Left lung (tissue), 10 donors: Measurements from ENCODE around the gene GRIK3. TPM values are rescaled to one million over a fixed set of nuclear protein-coding genes. Genes with fewer than 3 reads are reported as not detected.
"Not testable (repeated sequence)": the region's sequence is repeated elsewhere in the genome, so short reads cannot be mapped to it uniquely, and the experiment has no call there.

ENCODE experiments used
- ATAC-seq: fragments of 200-7000 bp; cut with Tn5 transposase; one replicate; pipeline ENCODE4 v1.9.1; 2020; ENCODE audit warnings: moderate library complexity
- DNase-seq, 4 donors: peaks; one replicate each; pipeline ENCODE4 v3.0.0-alpha.2; 2013 to 2020
- H3K27ac ChIP-seq, 2 donors: fragments of 200-600 bp; sonication (generic) in 1 of 2; one replicate each; pipeline versions ENCODE4 v1.5.0 to v1.8.0; 2020 to 2021
- H3K27me3 ChIP-seq, 2 donors: fragments of 200-600 bp; sonication (generic) in 1 of 2; one replicate each; pipeline versions ENCODE4 v1.5.0 to v1.8.0; 2020 to 2021
- H3K36me3 ChIP-seq, 2 donors: fragments of 200-600 bp; sonication (generic) in 1 of 2; one replicate each; pipeline versions ENCODE4 v1.5.0 to v1.8.0; 2020 to 2021
- H3K4me1 ChIP-seq, 2 donors: fragments of 200-600 bp; one replicate each; pipeline ENCODE4 v1.8.0; 2021
- H3K4me3 ChIP-seq, 2 donors: fragments of 200-600 bp; sonication (generic) in 1 of 2; one replicate each; pipeline versions ENCODE4 v1.5.0 to v1.8.0; 2020 to 2021; ENCODE audit warnings: mild to moderate bottlenecking in 1 of 2
- H3K9me3 ChIP-seq, 2 donors: fragments of 200-600 bp; sonication (generic) in 1 of 2; one replicate each; pipeline versions ENCODE4 v1.5.0 to v1.8.0; 2020 to 2021
- intact Hi-C, 2 donors: fragments of 100-400 bp; cut with DNase I; formaldehyde crosslinking; loops; one replicate each; pipeline versions ENCODE4 v1.11.2 to v1.14.2; 2022
- polyA plus RNA-seq, 6 donors: library from polyadenylated mRNA; unstranded; fragments of 120-200 nt; gene quantifications; one replicate each; pipeline ENCODE4 v1.2.1, GENCODE V29; 2013; ENCODE audit not compliant: insufficient read length in 6 of 6
- total RNA-seq, 2 donors: library from RNA; stranded (reverse); fragmentation: NEBNext Ultra II Directional; extraction: Animal tissue kit (Norgen Biotek cat#: 25700); gene quantifications; one replicate each; pipeline ENCODE4 v1.2.1, GENCODE V29; 2021
- TF ChIP-seq, protein P1 (sequence below), 2 donors: fragments of 200-600 bp; sonication (generic) in 1 of 2; IDR thresholded peaks; one replicate each; pipeline versions ENCODE4 v1.5.0 to v1.8.0; 2021; ENCODE audit warnings: antibody characterized with exemption in 2 of 2
- donor health status: DM: no; HTN: yes; CAD: no.
- donor health status: DM: no; HTN: no; CAD: no.

The GRIK3 gene
- total and polyA plus RNA-seq, 8 donors, result 0.18 to 1.2 (median 0.48) TPM; not detected in 1

- no peak for ATAC-seq
- Histone ChIP-seq H3K27ac (no peak overlapping the region), H3K36me3 (no peaks in the 10 kb centered on the region), H3K9me3 (no peaks in the 10 kb centered on the region), H3K4me3 (no peak overlapping the region), H3K4me1 (no peaks in the 10 kb centered on the region), H3K27me3 (peaks cover 0 to 31% of the 10 kb centered on the region in 2 donors)
- TF ChIP-seq, protein P1, sequence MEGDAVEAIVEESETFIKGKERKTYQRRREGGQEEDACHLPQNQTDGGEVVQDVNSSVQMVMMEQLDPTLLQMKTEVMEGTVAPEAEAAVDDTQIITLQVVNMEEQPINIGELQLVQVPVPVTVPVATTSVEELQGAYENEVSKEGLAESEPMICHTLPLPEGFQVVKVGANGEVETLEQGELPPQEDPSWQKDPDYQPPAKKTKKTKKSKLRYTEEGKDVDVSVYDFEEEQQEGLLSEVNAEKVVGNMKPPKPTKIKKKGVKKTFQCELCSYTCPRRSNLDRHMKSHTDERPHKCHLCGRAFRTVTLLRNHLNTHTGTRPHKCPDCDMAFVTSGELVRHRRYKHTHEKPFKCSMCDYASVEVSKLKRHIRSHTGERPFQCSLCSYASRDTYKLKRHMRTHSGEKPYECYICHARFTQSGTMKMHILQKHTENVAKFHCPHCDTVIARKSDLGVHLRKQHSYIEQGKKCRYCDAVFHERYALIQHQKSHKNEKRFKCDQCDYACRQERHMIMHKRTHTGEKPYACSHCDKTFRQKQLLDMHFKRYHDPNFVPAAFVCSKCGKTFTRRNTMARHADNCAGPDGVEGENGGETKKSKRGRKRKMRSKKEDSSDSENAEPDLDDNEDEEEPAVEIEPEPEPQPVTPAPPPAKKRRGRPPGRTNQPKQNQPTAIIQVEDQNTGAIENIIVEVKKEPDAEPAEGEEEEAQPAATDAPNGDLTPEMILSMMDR (IDR thresholded peaks at IDR 0.05), result no peak
- intact Hi-C loops, result no loop called here
- DNase-seq, result no peak
Observed at GRCh38 chr1:36922071-36922470, 112.2 kb downstream of the GRIK3 start.

- ATAC-seq (no peak), DNase-seq (no peak)
- peaks cover 0 to 34% of the 10 kb centered on the region in 2 donors for H3K27me3 ChIP-seq
- TF ChIP-seq, protein P1 (IDR thresholded peaks at IDR 0.05), result no peak
- no peak overlapping the region for H3K4me3 ChIP-seq
- intact Hi-C loops, result no loop called here
- H3K9me3 ChIP-seq, result no peaks in the 10 kb centered on the region
- no peaks in the 10 kb centered on the region for H3K36me3 ChIP-seq
- no peaks in the 10 kb centered on the region for H3K4me1 ChIP-seq
- H3K27ac ChIP-seq, result no peak overlapping the region
Observed at GRCh38 chr1:36920801-36921405, 113.4 kb downstream of the GRIK3 start.

DNA sequence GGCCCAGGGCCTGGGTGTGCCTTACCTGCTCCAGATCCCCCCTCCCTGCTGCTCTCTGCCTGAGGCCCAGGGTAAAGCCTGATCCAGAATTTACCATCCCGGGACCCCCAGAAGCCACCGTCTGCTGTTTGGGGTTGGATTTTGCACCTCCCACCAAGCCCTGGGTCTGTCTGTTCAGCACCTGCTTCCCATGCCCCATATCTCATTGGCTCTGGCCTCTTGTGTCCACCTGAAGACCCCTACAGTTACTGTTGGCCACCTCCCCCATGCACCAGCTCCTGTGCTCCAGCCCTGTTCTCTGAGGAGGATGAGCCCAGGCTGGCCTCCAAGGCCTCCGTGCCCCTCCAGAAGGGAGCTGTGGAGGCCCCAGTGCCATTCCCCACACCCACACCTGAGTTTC lies 113.9 kb downstream of the GRIK3 start:
- Histone ChIP-seq H3K27me3 (peaks cover 0 to 34% of the 10 kb centered on the region in 2 donors), H3K36me3 (no peaks in the 10 kb centered on the region), H3K4me1 (no peaks in the 10 kb centered on the region), H3K4me3 (no peak overlapping the region), H3K9me3 (no peaks in the 10 kb centered on the region), H3K27ac (no peak overlapping the region)
- DNase-seq, result no peak
- TF ChIP-seq, protein P1 (IDR thresholded peaks at IDR 0.05), result no peak
- ATAC-seq, result no peak
- intact Hi-C loops, result no loop called here

DNA sequence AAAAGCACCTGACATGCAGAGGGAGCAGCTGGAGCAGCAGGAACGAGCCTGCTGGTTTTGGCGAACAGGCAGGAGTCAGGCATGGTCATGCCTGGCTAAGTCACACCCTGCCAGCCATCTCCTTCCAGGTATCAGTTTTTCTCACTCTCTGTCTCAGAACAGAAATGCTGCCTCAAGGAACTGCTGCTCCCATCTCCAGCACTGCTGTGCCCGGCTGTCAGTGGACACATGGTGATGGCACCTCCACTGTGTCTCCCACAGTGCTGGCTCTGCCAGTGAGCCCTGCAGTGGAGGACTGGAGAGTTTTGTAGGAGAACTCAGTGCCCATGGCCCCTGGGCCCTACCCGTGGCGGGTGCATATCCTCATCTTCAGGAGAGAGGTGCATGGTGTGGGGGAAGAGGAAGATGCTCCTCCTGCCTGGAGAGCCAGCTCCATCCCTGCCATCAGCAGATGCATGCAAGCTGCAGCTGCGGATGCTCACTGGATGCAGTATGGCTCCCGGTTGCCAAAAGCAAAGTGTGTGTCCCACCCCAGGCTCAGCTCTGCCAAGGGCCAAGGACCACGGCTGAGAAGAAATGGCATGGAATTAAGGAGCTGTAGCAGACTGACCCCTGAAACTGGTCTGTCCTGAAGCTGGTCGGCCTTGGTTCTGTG lies 114.7 kb downstream of the GRIK3 start:
- no peak overlapping the region for H3K27ac ChIP-seq
- intact Hi-C loops, result no loop called here
- no peak for ATAC-seq
- no peaks in the 10 kb centered on the region for H3K36me3 ChIP-seq
- TF ChIP-seq, protein P1 (IDR thresholded peaks at IDR 0.05), result no peak
- no peak overlapping the region for H3K4me3 ChIP-seq
- H3K4me1 ChIP-seq, result no peaks in the 10 kb centered on the region
- DNase-seq, result no peak
- peaks cover 0 to 38% of the 10 kb centered on the region in 2 donors for H3K27me3 ChIP-seq
- no peaks in the 10 kb centered on the region for H3K9me3 ChIP-seq

DNA sequence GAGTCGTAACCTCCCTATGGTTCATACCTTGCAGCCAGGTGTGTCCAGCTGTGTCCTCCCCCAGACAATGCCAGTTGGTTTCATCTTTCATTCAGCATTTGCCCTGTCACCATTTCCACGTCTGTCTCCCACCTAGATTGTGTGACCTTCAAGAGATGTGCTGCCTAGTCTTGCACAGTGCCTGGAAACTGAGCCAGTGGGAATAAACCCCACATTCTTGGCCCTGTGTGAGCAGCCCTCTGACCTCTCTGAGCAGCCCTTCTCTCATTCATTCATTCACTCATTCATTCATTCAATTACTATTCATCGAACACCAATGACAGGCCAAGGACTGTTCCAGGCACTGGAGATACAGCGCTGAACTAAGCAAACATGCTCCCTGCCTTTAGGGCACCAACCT lies 115.7 kb downstream of the GRIK3 start:
- TF ChIP-seq, protein P1 (IDR thresholded peaks at IDR 0.05), result no peak
- ATAC-seq, result no peak
- Histone ChIP-seq H3K9me3 (no peaks in the 10 kb centered on the region), H3K36me3 (no peaks in the 10 kb centered on the region), H3K4me3 (no peak overlapping the region), H3K27me3 (peaks cover 0 to 42% of the 10 kb centered on the region in 2 donors), H3K27ac (no peak overlapping the region), H3K4me1 (no peaks in the 10 kb centered on the region)
- DNase-seq, result no peak
- intact Hi-C loops, result no loop called here

- H3K9me3 ChIP-seq, DNase-seq, H3K36me3 ChIP-seq, H3K4me3 ChIP-seq, H3K4me1 ChIP-seq, ATAC-seq, H3K27ac ChIP-seq, intact Hi-C loops: not testable (repeated sequence)
- peaks cover 0 to 40% of the 10 kb centered on the region in 2 donors for H3K27me3 ChIP-seq
Observed at GRCh38 chr1:36916542-36916941, 117.8 kb downstream of the GRIK3 start.
